B cell (primary cell): ENCODE data around the gene MAGIX.

Experiments
- CTCF ChIP-seq: fragments of 200-600 bp; IDR thresholded peaks from one replicate; pipeline ENCODE4 v1.8.0; 2022; ENCODE audit warnings: antibody characterized with exemption, mild to moderate bottlenecking
- EZH2 ChIP-seq: IDR thresholded peaks from 2 replicates; pipeline ENCODE4 v1.6.1; 2012; ENCODE audit warnings: borderline replicate concordance, low read depth, mild to moderate bottlenecking, moderate library complexity, low read length; ENCODE audit not compliant: insufficient read depth, poor library complexity, severe bottlenecking

- TF ChIP-seq CTCF: no peak
- TF ChIP-seq EZH2: no peak
These were observed 51.9 kb downstream of the MAGIX start for GRCh38 chrX:49214416-49214815.
